D721Med (cell line): ENCODE measurements around the gene PRRX1.

Experiments
- DNase-seq: peaks from one replicate; pipeline ENCODE4 v3.0.0; 2011; ENCODE audit warnings: low spot score; ENCODE audit not compliant: insufficient read length
- FAIRE-seq: peaks from 2 replicates; lab custom pipeline; 2011; peaks lifted over from hg19 to GRCh38; lab: Jason Lieb, UNC
- TF ChIP-seq, protein P1 (sequence below): IDR thresholded peaks from 2 replicates; pipeline ENCODE4 v1.5.1; 2012; ENCODE audit warnings: mild to moderate bottlenecking, control low read depth; ENCODE audit not compliant: insufficient read depth; ENCODE audit errors: missing control alignments

Gene PRRX1

GRCh38 chr1:170665629-170666028 lies 1.7 kb downstream of the PRRX1 start:
- FAIRE-seq, result no peak
- TF ChIP-seq, protein P1, sequence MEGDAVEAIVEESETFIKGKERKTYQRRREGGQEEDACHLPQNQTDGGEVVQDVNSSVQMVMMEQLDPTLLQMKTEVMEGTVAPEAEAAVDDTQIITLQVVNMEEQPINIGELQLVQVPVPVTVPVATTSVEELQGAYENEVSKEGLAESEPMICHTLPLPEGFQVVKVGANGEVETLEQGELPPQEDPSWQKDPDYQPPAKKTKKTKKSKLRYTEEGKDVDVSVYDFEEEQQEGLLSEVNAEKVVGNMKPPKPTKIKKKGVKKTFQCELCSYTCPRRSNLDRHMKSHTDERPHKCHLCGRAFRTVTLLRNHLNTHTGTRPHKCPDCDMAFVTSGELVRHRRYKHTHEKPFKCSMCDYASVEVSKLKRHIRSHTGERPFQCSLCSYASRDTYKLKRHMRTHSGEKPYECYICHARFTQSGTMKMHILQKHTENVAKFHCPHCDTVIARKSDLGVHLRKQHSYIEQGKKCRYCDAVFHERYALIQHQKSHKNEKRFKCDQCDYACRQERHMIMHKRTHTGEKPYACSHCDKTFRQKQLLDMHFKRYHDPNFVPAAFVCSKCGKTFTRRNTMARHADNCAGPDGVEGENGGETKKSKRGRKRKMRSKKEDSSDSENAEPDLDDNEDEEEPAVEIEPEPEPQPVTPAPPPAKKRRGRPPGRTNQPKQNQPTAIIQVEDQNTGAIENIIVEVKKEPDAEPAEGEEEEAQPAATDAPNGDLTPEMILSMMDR, result no peak
- DNase-seq, result no peak

GRCh38 chr1:170666541-170667254 lies 2.8 kb downstream of the PRRX1 start:
- DNase-seq, result no peak

DNA sequence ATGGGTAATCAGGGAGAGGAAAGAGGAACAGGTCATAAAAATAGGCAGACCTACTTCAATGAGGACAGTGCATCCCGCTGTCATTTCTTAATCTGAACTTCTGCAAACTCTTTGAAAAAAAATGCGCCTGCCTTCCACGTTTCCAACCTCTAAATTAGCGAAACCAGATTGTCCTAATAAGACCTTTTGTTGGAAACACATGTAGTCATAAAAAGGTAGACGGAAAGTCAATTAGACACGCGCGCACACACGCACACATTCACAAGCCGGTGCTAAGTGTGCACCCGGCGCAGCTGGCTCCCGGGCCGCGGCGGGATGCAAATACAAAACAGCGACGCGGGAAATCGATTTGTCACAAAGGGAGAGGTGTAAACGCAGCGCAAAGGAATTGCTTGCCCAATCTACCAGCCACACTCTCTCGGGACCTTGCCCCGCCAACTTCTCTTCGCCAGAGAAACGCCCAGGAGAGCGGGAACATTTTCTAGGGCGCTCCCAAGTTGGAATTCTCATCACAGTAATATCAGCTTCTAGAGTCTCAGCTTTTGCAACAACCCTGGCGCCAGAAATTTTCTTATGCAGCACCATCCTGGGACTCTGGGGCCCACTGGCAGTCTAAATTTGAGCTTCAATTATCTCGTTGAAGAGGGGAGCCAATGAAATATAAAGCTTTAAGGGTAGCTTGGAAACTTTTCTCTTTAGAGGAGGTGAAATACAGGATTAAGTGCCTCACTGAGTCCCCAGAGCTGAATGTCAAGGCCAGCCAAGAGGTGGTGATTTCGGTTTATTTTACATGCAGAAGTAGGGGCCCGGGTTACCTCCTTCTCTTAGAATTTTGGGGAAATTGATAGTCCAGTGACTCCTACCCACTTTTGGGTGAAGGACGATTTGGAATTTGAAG lies 4.5 kb downstream of the PRRX1 start:
- TF ChIP-seq, protein P1, result no peak
- no peak for FAIRE-seq
- no peak for DNase-seq

More at GRCh38 chr1:170666541-170667254, 2.8 kb downstream of the PRRX1 start:
- TF ChIP-seq, protein P1, result no peak
- FAIRE-seq, result no peak

- TF ChIP-seq, protein P1, result no peak
- no peak for DNase-seq
- FAIRE-seq, result no peak
Measured at GRCh38 chr1:170669107-170669445, 5.1 kb downstream of the PRRX1 start.

DNA sequence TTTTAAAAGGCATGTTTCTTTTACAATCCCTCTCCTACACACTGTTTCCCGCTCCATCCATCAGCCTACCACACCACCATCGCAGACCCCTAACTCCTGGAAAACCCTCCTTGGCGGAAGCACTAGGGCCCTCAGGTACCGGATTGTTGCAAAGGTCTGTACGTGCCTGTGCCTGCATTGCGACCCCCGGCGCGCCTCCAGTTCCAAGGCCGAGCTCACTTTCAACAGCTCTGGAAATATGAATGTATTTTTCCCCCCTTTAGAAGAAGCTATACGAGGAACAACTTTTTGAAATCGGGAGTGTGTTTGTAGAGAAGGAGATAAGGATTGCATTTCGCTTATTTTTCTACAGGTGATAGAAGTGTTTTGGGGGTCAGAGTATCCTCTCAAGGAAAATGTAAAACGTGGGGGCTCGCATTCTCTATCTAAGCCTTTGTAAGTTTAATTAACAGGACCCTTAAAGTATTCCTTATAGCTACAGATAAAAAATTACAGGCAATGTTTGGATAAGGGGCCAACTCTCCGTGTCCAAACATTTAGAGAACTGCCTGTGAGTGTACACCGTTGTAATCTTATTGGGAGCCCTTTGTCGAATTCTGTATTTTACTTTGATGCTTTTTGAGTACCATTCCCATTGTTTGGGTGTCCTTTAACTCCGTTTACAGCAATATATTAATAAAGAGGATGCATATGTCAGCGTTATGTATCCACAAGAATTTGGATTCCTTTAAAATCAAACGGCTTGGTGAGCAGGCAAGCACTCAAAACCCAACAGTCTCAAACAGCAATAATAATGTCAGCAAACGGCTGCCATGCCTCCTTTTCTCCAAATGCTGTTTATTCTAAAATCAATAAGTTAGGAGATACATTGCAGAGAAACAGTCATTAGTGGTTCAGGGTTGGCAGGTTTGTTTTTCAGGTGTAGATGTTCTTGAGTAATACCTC lies 5.9 kb downstream of the PRRX1 start:
- peak; percentile 77 for FAIRE-seq
- no peak for DNase-seq

DNA sequence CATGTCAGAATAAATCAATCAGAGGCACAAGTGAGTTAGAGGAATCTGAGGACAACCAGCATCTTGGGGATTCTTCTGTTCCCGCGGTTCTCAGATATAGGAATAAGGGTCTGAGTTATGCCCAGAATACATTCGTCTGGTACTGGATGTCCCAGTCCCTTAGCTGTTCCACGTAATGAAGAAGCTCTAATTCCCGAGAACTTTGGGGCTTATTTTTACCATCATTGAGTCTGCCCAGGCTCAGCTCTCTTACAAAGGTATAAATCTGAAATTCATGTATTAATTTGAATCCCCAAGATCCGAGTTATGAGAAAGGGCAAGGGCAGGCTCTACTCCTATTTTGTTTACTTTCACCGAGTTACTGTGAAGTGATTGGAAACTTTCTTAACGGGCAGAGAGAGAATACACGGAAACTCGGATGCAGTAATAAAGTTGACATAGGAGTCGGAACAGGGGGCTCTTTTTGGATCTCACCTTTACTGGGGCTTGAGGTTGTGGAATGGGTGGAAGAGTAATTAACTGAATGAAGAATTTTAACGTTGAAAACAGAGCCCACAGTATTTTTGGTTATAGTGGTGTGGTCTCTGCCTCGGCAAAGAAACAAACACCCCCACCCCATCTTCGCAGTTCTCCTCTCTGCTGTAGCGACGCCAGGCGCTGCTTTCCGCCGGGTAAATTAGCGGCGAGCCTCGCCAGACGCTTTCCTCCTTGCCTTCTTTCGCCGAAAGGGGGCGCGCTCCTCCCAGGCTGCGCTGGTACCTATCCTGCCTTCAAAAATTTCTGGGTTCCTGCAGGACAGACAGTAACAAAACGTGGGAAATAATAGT lies 7.1 kb downstream of the PRRX1 start:
- DNase-seq (no peak), FAIRE-seq (peak; percentile 72)
- TF ChIP-seq, protein P1, result no peak

More for the DNA sequence above, 5.9 kb downstream of the PRRX1 start:
- TF ChIP-seq, protein P1, result no peak
